ENCODE data around the gene DUSP3.
"Not testable (repeated sequence)": the region's sequence is repeated elsewhere in the genome, so short reads cannot be mapped to it uniquely, and the experiment has no call there.

Gene DUSP3

GRCh38 chr17:43800736-43801135, 22.0 kb upstream of the DUSP3 start:
- DNase-seq: no peak

GRCh38 chr17:43799047-43799446, 20.3 kb upstream of the DUSP3 start:
- no peak for DNase-seq

- DNase-seq: peak; percentile 15
Measured at GRCh38 chr17:43798024-43798423, 19.2 kb upstream of the DUSP3 start.

- DNase-seq: not testable (repeated sequence)
Measured at GRCh38 chr17:43792668-43793067, 13.9 kb upstream of the DUSP3 start.

GRCh38 chr17:43791589-43791988, 12.8 kb upstream of the DUSP3 start:
- DNase-seq: peak; percentile 90

GRCh38 chr17:43790311-43790940, 11.6 kb upstream of the DUSP3 start:
- peak; percentile 55 for DNase-seq

GRCh38 chr17:43789482-43789881, 10.7 kb upstream of the DUSP3 start:
- no peak for DNase-seq

GRCh38 chr17:43788540-43788939, 9.8 kb upstream of the DUSP3 start:
- DNase-seq: no peak

- DNase-seq: no peak
Measured at GRCh38 chr17:43787728-43788127, 9.0 kb upstream of the DUSP3 start.

- no peak for DNase-seq
Measured at GRCh38 chr17:43784628-43785101, 5.9 kb upstream of the DUSP3 start.

- DNase-seq: no peak
Measured at GRCh38 chr17:43784068-43784467, 5.3 kb upstream of the DUSP3 start.

GRCh38 chr17:43782913-43783680, 4.3 kb upstream of the DUSP3 start:
- DNase-seq: no peak

GRCh38 chr17:43780135-43780534, 1.4 kb upstream of the DUSP3 start, which contains the start of gene CFAP97D1:
CFAP97D1 (plus strand) TSS chr17:43780435; CDS start chr17:43780463, 28 bp downstream.
- DNase-seq: no peak

GRCh38 chr17:43779145-43780125, 658 bp upstream of the DUSP3 start:
- peak; percentile 24 for DNase-seq

GRCh38 chr17:43774304-43775250, 4.2 kb downstream of the DUSP3 start:
- DNase-seq: no peak

GRCh38 chr17:43772877-43773648, 5.7 kb downstream of the DUSP3 start:
- no peak for DNase-seq

GRCh38 chr17:43771463-43771862, 7.3 kb downstream of the DUSP3 start:
- DNase-seq: no peak

- DNase-seq: no peak
Measured at GRCh38 chr17:43770957-43771356, 7.8 kb downstream of the DUSP3 start.

GRCh38 chr17:43769859-43770258, 8.9 kb downstream of the DUSP3 start:
- no peak for DNase-seq

- DNase-seq: no peak
Measured at GRCh38 chr17:43769426-43769825, 9.4 kb downstream of the DUSP3 start.

GRCh38 chr17:43768943-43769342, 9.8 kb downstream of the DUSP3 start:
- no peak for DNase-seq

Data from SHP77 treated with DMSO at 0.1 percent for 48 hours (cell line).